WTC11 (cell line): ENCODE results near the gene SMIM13. TPM values are rescaled to one million over a fixed set of nuclear protein-coding genes. Genes with fewer than 3 reads are reported as not detected.

Source experiments
- ATAC-seq: fragments of 200-7000 bp; cut with Tn5 transposase; 2 replicates; pipeline ENCODE4 v1.10.0; 2021; ENCODE audit warnings: mild to moderate bottlenecking, moderate library complexity
- CTCF ChIA-PET: fragments of 300-600 bp; sonication (Branson Sonifier 250); formaldehyde crosslinking; loops from one replicate; lab custom pipeline; 2021; ENCODE audit warnings: antibody characterized with exemption; lab: Charles Lee
- POLR2A ChIA-PET: fragments of 350-600 bp; sonication (Branson Sonifier 250); formaldehyde crosslinking; loops from one replicate; lab custom pipeline; 2021; ENCODE audit warnings: antibody characterized with exemption; lab: Charles Lee
- DNase-seq: peaks from one replicate; pipeline ENCODE4 v3.0.0; 2021; ENCODE audit warnings: low spot score
- H3K27ac Mint-ChIP-seq: 2 replicates; pipeline ENCODE4 v1.8.0; 2021; ENCODE audit warnings: mixed read lengths
- H3K27me3 Mint-ChIP-seq: 2 replicates; pipeline ENCODE4 v1.8.0; 2021; ENCODE audit warnings: low read depth, mild to moderate bottlenecking, moderate library complexity, mixed read lengths
- H3K36me3 Mint-ChIP-seq: 2 replicates; pipeline ENCODE4 v1.8.0; 2021; ENCODE audit warnings: mixed read lengths
- H3K4me1 Mint-ChIP-seq: 2 replicates; pipeline ENCODE4 v1.8.0; 2022; ENCODE audit warnings: mixed read lengths
- H3K4me3 Mint-ChIP-seq: 2 replicates; pipeline ENCODE4 v1.8.0; 2021; ENCODE audit warnings: mild to moderate bottlenecking, moderate library complexity, mixed read lengths
- H3K9me3 Mint-ChIP-seq: 2 replicates; pipeline ENCODE4 v1.8.0; 2021; ENCODE audit warnings: mixed read lengths
- ATF3 ChIP-seq: sonication (generic); formaldehyde crosslinking; conservative IDR thresholded peaks from 2 replicates; pipeline ENCODE4 v1.8.1; 2022; ENCODE audit warnings: mild to moderate bottlenecking, missing genetic modification reagents
- GABPB1 ChIP-seq: sonication (generic); formaldehyde crosslinking; IDR thresholded peaks from 2 replicates; pipeline ENCODE4 v1.8.1; 2023; ENCODE audit warnings: mild to moderate bottlenecking, missing genetic modification reagents
- GRHL2 ChIP-seq: fragments of 250-450 bp; sonication (Bioruptor Pico); IDR thresholded peaks from 2 replicates; pipeline ENCODE4 v1.8.0; 2022; ENCODE audit warnings: mild to moderate bottlenecking, moderate library complexity; ENCODE audit not compliant: insufficient replicate concordance, severe bottlenecking
- GTF2I ChIP-seq: fragments of 250-450 bp; sonication (Bioruptor Pico); conservative IDR thresholded peaks from 2 replicates; pipeline ENCODE4 v1.4.0; 2021; ENCODE audit warnings: mild to moderate bottlenecking
- IRF2 ChIP-seq: sonication (generic); formaldehyde crosslinking; IDR thresholded peaks from 2 replicates; pipeline ENCODE4 v1.8.0; 2022; ENCODE audit warnings: low read depth, missing genetic modification reagents, borderline replicate concordance
- JUN ChIP-seq: sonication (generic); formaldehyde crosslinking; IDR thresholded peaks from 2 replicates; pipeline ENCODE4 v1.8.0; 2023; ENCODE audit warnings: mild to moderate bottlenecking, missing genetic modification reagents
- MYBL2 ChIP-seq: sonication (generic); formaldehyde crosslinking; IDR thresholded peaks from 2 replicates; pipeline ENCODE4 v1.8.1; 2023; ENCODE audit warnings: mild to moderate bottlenecking, moderate library complexity, missing genetic modification reagents
- NR2C2 ChIP-seq: sonication (generic); formaldehyde crosslinking; IDR thresholded peaks from 2 replicates; pipeline ENCODE4 v1.8.0; 2022; ENCODE audit warnings: mild to moderate bottlenecking, missing genetic modification reagents
- PRDM15 ChIP-seq: sonication (generic); formaldehyde crosslinking; IDR thresholded peaks from 2 replicates; pipeline ENCODE4 v1.8.0; 2022; ENCODE audit warnings: missing genetic modification reagents
- RORB ChIP-seq: fragments of 250-450 bp; sonication (Bioruptor Pico); IDR thresholded peaks from 2 replicates; pipeline ENCODE4 v1.9.0; 2021; ENCODE audit warnings: mild to moderate bottlenecking
- SMAD4 ChIP-seq: sonication (generic); formaldehyde crosslinking; IDR thresholded peaks from 2 replicates; pipeline ENCODE4 v1.8.0; 2022; ENCODE audit warnings: mild to moderate bottlenecking, missing genetic modification reagents
- SOX15 ChIP-seq: fragments of 250-450 bp; sonication (Bioruptor Pico); IDR thresholded peaks from 2 replicates; pipeline ENCODE4 v1.9.0; 2021; ENCODE audit warnings: mild to moderate bottlenecking
- TEAD4 ChIP-seq: sonication (generic); formaldehyde crosslinking; IDR thresholded peaks from 2 replicates; pipeline ENCODE4 v1.8.0; 2022; ENCODE audit warnings: mild to moderate bottlenecking, missing genetic modification reagents
- TP53 ChIP-seq: sonication (generic); formaldehyde crosslinking; IDR thresholded peaks from 2 replicates; pipeline ENCODE4 v1.8.1; 2023; ENCODE audit warnings: mild to moderate bottlenecking, missing genetic modification reagents
- ZNF138 ChIP-seq: sonication (generic); formaldehyde crosslinking; conservative IDR thresholded peaks from 2 replicates; pipeline ENCODE4 v1.8.1; 2022; ENCODE audit warnings: mild to moderate bottlenecking, moderate library complexity, missing genetic modification reagents
- total RNA-seq: library from RNA; stranded (reverse); gene quantifications from 3 replicates; pipeline ENCODE4 v1.2.3, GENCODE V29; 2021
- TF ChIP-seq, protein P1 (sequence below): sonication (generic); formaldehyde crosslinking; conservative IDR thresholded peaks from 2 replicates; pipeline ENCODE4 v1.8.1; 2023; ENCODE audit warnings: mild to moderate bottlenecking, low read depth, missing genetic modification reagents, moderate library complexity
- TF ChIP-seq, protein P2 (sequence below): fragments of 250-450 bp; sonication (Bioruptor Pico); IDR thresholded peaks from 2 replicates; pipeline ENCODE4 v1.9.0; 2021; ENCODE audit warnings: mild to moderate bottlenecking
- TF ChIP-seq, protein P3 (sequence below): sonication (generic); formaldehyde crosslinking; IDR thresholded peaks from 2 replicates; pipeline ENCODE4 v1.8.1; 2023; ENCODE audit warnings: mild to moderate bottlenecking, missing genetic modification reagents, moderate library complexity
- TF ChIP-seq, protein P4 (sequence below): sonication (generic); formaldehyde crosslinking; IDR thresholded peaks from 2 replicates; pipeline ENCODE4 v1.8.1; 2023; ENCODE audit warnings: mild to moderate bottlenecking, missing genetic modification reagents

Gene SMIM13
- total RNA-seq, 1 experiment from 2014 or later, result 9.7 TPM

GRCh38 chr6:11122380-11122779 is 28.7 kb downstream of the SMIM13 start (continued):
- TF ChIP-seq PRDM15, result no peak
- no peak for TF ChIP-seq TEAD4 (CRISPR knock-in tag)
- no peak for TF ChIP-seq ZNF138 (CRISPR knock-in tag)
- TF ChIP-seq JUN, result no peak
- TF ChIP-seq, protein P1, sequence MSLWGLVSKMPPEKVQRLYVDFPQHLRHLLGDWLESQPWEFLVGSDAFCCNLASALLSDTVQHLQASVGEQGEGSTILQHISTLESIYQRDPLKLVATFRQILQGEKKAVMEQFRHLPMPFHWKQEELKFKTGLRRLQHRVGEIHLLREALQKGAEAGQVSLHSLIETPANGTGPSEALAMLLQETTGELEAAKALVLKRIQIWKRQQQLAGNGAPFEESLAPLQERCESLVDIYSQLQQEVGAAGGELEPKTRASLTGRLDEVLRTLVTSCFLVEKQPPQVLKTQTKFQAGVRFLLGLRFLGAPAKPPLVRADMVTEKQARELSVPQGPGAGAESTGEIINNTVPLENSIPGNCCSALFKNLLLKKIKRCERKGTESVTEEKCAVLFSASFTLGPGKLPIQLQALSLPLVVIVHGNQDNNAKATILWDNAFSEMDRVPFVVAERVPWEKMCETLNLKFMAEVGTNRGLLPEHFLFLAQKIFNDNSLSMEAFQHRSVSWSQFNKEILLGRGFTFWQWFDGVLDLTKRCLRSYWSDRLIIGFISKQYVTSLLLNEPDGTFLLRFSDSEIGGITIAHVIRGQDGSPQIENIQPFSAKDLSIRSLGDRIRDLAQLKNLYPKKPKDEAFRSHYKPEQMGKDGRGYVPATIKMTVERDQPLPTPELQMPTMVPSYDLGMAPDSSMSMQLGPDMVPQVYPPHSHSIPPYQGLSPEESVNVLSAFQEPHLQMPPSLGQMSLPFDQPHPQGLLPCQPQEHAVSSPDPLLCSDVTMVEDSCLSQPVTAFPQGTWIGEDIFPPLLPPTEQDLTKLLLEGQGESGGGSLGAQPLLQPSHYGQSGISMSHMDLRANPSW, result no peak
- no peak for TF ChIP-seq TP53 (CRISPR knock-in tag)
- no peak for TF ChIP-seq IRF2
- TF ChIP-seq GABPB1, result no peak
- no peak for TF ChIP-seq ATF3 (CRISPR knock-in tag)
- TF ChIP-seq NR2C2 (CRISPR knock-in tag), result no peak
- TF ChIP-seq, protein P2, sequence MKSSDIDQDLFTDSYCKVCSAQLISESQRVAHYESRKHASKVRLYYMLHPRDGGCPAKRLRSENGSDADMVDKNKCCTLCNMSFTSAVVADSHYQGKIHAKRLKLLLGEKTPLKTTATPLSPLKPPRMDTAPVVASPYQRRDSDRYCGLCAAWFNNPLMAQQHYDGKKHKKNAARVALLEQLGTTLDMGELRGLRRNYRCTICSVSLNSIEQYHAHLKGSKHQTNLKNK (CRISPR knock-in tag), result no peak
- TF ChIP-seq MYBL2 (CRISPR knock-in tag), result no peak

GRCh38 chr6:11123978-11124377 is 30.3 kb downstream of the SMIM13 start:
- peaks cover 9% of the 10 kb centered on the region for H3K36me3 Mint-ChIP-seq
- H3K27me3 Mint-ChIP-seq, result no peaks in the 10 kb centered on the region
- DNase-seq, result no peak
- H3K4me1 Mint-ChIP-seq, result peaks cover 18% of the 10 kb centered on the region
- no peak overlapping the region for H3K4me3 Mint-ChIP-seq
- CTCF ChIA-PET, result no interaction called here
- no peak for ATAC-seq
- H3K27ac Mint-ChIP-seq, result no peak overlapping the region
- POLR2A ChIA-PET, result no interaction called here
- H3K9me3 Mint-ChIP-seq, result peaks cover 6% of the 10 kb centered on the region; the same call in 1 of the 2 replicates
- TF ChIP-seq, protein P2 (CRISPR knock-in tag), result no peak
- TF ChIP-seq GABPB1 (no peak), SMAD4 (CRISPR knock-in tag) (no peak), SOX15 (CRISPR knock-in tag) (no peak), RORB (CRISPR knock-in tag) (no peak), MYBL2 (CRISPR knock-in tag) (no peak), PRDM15 (no peak), GTF2I (CRISPR knock-in tag) (no peak), GRHL2 (CRISPR knock-in tag) (no peak), TEAD4 (CRISPR knock-in tag) (no peak), JUN (no peak)
- TF ChIP-seq, protein P3, sequence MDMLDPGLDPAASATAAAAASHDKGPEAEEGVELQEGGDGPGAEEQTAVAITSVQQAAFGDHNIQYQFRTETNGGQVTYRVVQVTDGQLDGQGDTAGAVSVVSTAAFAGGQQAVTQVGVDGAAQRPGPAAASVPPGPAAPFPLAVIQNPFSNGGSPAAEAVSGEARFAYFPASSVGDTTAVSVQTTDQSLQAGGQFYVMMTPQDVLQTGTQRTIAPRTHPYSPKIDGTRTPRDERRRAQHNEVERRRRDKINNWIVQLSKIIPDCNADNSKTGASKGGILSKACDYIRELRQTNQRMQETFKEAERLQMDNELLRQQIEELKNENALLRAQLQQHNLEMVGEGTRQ (CRISPR knock-in tag), result no peak
- TF ChIP-seq, protein P1, result no peak
- TF ChIP-seq, protein P4, sequence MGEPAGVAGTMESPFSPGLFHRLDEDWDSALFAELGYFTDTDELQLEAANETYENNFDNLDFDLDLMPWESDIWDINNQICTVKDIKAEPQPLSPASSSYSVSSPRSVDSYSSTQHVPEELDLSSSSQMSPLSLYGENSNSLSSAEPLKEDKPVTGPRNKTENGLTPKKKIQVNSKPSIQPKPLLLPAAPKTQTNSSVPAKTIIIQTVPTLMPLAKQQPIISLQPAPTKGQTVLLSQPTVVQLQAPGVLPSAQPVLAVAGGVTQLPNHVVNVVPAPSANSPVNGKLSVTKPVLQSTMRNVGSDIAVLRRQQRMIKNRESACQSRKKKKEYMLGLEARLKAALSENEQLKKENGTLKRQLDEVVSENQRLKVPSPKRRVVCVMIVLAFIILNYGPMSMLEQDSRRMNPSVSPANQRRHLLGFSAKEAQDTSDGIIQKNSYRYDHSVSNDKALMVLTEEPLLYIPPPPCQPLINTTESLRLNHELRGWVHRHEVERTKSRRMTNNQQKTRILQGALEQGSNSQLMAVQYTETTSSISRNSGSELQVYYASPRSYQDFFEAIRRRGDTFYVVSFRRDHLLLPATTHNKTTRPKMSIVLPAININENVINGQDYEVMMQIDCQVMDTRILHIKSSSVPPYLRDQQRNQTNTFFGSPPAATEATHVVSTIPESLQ (CRISPR knock-in tag), result no peak
